HG02973 (cell line): ENCODE data around the gene CPTP.

Source experiments
- ATAC-seq: cut with Tn5 transposase; IDR thresholded peaks from one replicate; pipeline ENCODE4 v1.9.1; 2021; ENCODE audit warnings: moderate library complexity; ENCODE audit not compliant: unreplicated experiment

The CPTP gene

GRCh38 chr1:1324524-1325287 is at the start of gene CPTP, which contains the start of gene INTS11:
TSS of gene CPTP (plus strand) at chr1:1324802. CDS start at chr1:1326911, 2,109 bp downstream.
TSS of gene INTS11 (minus strand) at chr1:1324660. CDS start at chr1:1324608, 52 bp downstream.
- peak; percentile 58 for ATAC-seq

GRCh38 chr1:1274931-1275431 is 49.6 kb upstream of the CPTP start:
- ATAC-seq = no peak

DNA sequence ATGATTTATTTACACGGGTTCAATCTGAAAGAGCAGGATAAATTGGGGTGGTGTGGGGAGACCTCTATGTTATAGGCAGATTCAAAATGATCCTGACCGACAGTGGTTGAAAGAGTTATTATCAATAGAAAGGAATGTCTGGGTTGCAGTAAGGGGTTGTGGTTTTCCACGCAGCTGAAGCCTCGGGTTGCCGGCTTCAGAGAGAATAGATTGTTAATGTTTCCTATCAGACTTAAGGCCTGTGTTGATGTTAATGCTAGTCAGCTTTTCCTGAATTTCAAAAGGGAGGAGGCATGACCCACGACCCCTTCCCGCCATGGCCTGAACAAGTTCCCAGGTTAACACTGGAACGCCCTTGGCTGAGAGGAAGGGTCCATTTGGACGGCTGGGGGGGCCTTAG is 48.8 kb upstream of the CPTP start:
- ATAC-seq = no peak

DNA sequence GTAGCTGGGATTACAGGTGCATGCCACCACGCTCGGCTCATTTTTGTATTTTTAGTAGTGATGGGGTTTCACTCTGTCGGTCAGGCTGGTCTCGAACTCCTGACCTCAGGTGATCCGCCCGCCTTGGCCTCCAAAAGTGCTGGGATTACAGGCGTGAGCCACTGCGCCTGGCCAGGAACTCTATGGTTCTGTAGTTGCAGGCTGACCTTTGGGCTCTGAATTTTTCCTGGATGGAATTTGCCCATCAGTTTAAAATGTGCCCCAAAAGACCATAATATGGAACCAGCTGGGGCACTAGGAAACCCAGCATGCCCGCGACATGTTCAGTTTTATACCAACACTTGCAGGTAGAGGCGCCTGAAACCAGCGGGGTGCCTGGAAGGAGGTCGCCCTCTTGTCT is 46.0 kb upstream of the CPTP start:
- ATAC-seq = no peak

GRCh38 chr1:1279028-1279427 is 45.6 kb upstream of the CPTP start:
- ATAC-seq = no peak

- no peak for ATAC-seq
Measured at GRCh38 chr1:1280782-1281481, 43.7 kb upstream of the CPTP start.

GRCh38 chr1:1281533-1282321 is 42.9 kb upstream of the CPTP start:
- no peak for ATAC-seq

DNA sequence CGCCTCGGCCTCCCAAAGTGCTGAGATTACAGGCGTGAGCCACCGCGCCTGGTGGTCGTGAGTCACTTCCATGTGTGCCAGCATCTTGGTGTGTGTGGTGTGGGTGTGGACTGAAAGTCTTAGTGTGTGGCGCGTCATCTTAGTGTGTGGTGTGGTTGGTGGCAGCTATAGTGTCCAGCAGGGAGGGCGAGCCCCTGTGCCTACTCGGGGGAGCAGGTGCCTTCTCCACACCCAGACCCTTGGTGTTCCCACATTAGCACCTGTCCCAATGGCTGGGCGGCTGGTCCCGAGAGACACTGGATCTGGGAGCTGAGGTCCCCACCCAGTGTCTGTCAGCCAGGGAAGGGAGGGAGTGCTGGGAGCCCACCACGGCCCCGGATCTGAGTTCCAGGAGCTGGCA is 41.6 kb upstream of the CPTP start:
- ATAC-seq = no peak

DNA sequence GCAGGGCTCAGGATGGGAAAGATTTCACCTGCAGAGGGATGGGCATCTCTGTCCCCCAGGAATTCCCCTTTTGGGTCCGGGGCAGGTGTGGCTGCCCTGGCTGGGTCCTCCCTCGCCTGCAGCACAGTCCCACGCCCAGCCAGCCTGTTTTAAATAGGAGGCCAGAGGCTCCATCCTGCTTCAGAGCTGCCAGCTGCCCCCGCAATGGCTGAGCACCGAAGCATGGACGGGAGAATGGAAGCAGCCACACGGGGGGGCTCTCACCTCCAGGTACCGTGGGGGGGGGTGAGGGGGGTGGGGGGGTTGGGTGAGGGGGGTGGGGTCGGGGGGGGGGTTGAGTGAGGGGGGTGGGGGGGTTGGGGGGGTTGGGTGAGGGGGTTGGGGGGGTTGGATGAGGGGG is 40.8 kb upstream of the CPTP start:
- no peak for ATAC-seq

DNA sequence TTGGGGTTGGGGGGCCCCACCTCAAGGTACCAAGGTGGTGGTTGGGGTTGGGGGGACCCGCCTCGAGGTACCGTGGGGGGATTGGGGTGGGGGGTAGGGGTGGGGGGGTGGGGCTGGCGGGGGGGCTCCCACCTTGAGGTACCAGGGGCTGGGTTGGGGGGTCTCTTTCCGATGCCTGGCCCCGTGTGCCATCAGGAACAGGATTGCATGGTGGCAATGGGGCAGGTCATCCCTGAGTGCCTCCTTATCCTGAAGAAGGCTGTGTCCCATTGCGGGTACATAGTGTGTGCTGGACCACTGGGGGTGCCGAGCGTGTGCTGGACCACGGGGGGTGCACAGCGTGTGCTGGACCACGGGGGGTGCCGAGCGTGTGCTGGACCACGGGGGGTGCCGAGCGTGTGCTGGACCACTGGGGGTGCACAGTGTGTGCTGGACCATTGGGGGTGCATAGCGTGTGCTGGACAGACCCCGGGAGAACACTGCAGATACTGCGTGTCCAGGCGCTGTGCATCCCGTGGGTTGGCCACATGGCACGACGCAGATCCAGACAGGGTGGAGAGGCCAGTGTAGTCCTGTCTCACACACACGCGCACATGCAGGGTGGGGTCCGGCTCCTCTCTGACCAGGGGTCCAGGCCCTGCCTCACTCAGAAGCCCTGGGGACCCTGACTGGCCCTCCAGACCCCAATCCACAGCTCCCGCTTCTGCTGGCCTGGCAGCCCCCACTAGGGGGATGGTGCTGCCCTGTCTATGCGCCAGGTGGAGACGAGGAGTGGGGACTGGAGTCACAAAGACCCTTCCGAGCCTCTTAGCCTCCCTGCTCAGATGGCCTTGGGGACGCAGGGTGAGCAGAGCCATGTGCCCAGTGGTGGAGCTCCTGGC is 40.1 kb upstream of the CPTP start:
- ATAC-seq = no peak

- no peak for ATAC-seq
Measured at GRCh38 chr1:1285102-1285571, 39.5 kb upstream of the CPTP start.

DNA sequence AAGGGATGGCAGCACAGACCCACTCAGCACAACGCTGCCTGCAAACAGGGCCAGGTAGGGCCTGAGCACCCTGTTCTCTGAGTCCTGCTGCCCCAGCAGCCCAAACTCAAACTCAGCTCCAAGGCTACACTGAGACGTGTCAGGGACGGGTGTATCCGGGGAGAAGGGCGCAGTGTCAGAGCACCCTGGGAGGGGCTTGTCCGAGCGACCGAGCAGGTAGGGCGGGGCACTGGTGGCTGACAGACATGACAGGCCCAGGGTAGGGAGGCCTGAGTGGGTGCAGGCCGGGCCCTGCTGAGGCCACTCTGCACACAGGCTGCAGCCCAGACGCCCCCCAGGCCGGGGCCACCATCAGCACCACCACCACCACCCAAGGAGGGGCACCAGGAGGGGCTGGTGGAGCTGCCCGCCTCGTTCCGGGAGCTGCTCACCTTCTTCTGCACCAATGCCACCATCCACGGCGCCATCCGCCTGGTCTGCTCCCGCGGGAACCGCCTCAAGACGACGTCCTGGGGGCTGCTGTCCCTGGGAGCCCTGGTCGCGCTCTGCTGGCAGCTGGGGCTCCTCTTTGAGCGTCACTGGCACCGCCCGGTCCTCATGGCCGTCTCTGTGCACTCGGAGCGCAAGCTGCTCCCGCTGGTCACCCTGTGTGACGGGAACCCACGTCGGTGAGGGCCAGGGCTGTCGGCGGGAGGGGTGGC is 38.8 kb upstream of the CPTP start:
- ATAC-seq = no peak

- no peak for ATAC-seq
Measured at GRCh38 chr1:1286313-1287261, 38.0 kb upstream of the CPTP start.

GRCh38 chr1:1287288-1288110 is 37.1 kb upstream of the CPTP start:
- ATAC-seq = no peak

GRCh38 chr1:1290238-1290731 is 34.3 kb upstream of the CPTP start:
- no peak for ATAC-seq

DNA sequence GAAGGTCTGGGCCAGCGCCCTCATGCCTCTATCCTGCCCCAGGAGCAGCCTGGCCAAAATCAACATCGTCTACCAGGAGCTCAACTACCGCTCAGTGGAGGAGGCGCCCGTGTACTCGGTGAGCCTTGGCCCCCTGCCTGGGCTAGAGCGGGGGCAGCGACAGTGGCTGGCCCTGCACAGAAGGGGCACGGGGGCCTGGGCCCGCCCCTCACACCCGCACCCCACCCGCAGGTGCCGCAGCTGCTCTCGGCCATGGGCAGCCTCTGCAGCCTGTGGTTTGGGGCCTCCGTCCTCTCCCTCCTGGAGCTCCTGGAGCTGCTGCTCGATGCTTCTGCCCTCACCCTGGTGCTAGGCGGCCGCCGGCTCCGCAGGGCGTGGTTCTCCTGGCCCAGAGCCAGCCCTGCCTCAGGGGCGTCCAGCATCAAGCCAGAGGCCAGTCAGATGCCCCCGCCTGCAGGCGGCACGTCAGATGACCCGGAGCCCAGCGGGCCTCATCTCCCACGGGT is 33.5 kb upstream of the CPTP start:
- no peak for ATAC-seq
